Measurements from ENCODE around the gene VIT.
A peak's percentile ranks its signal among the peaks of the same experiment; 100 is the strongest.

The VIT gene

GRCh38 chr2:36770542-36771287 lies 74.2 kb downstream of the VIT start:
- peak; percentile 62 for DNase-seq (ENCODE audit: low read depth)
- peak; percentile 69 for TF ChIP-seq CTCF (IDR thresholded peaks at IDR 0.05; ENCODE audit: insufficient read depth, low read depth, low read length, missing control alignments)
- no peak overlapping the region for H3K4me3 ChIP-seq (ENCODE audit: low read depth, low read length)

- H3K4me3 ChIP-seq (ENCODE audit: low read depth, low read length), result no peak overlapping the region
- DNase-seq (ENCODE audit: low read depth), result no peak
- TF ChIP-seq CTCF (IDR thresholded peaks at IDR 0.05; ENCODE audit: insufficient read depth, low read depth, low read length, missing control alignments), result no peak
Observed at GRCh38 chr2:36771671-36772070, 75.2 kb downstream of the VIT start.

- TF ChIP-seq CTCF (IDR thresholded peaks at IDR 0.05; ENCODE audit: insufficient read depth, low read depth, low read length, missing control alignments), result no peak
- DNase-seq (ENCODE audit: low read depth), result no peak
- H3K4me3 ChIP-seq (ENCODE audit: low read depth, low read length), result no peak overlapping the region
Observed at GRCh38 chr2:36773947-36774346, 77.4 kb downstream of the VIT start.

- no peak overlapping the region for H3K4me3 ChIP-seq (ENCODE audit: low read depth, low read length)
- no peak for DNase-seq (ENCODE audit: low read depth)
- no peak for TF ChIP-seq CTCF (IDR thresholded peaks at IDR 0.05; ENCODE audit: insufficient read depth, low read depth, low read length, missing control alignments)
Observed at GRCh38 chr2:36775261-36775660, 78.8 kb downstream of the VIT start.

- TF ChIP-seq CTCF (IDR thresholded peaks at IDR 0.05; ENCODE audit: insufficient read depth, low read depth, low read length, missing control alignments), result no peak
- no peak for DNase-seq (ENCODE audit: low read depth)
- no peak overlapping the region for H3K4me3 ChIP-seq (ENCODE audit: low read depth, low read length)
Observed at GRCh38 chr2:36775806-36776205, 79.3 kb downstream of the VIT start.

GRCh38 chr2:36777272-36777671 lies 80.8 kb downstream of the VIT start:
- H3K4me3 ChIP-seq (ENCODE audit: low read depth, low read length), result no peak overlapping the region
- TF ChIP-seq CTCF (IDR thresholded peaks at IDR 0.05; ENCODE audit: insufficient read depth, low read depth, low read length, missing control alignments), result no peak
- no peak for DNase-seq (ENCODE audit: low read depth)

GRCh38 chr2:36777788-36778187 lies 81.3 kb downstream of the VIT start:
- TF ChIP-seq CTCF (IDR thresholded peaks at IDR 0.05; ENCODE audit: insufficient read depth, low read depth, low read length, missing control alignments), result no peak
- no peak overlapping the region for H3K4me3 ChIP-seq (ENCODE audit: low read depth, low read length)
- DNase-seq (ENCODE audit: low read depth), result no peak
